Embryonic facial prominence (tissue), 1 donor: ENCODE results near the gene ZBED4.

ENCODE experiments used
- DNase-seq: peaks from one replicate; pipeline ENCODE4 v3.0.0-alpha.2; 2016; ENCODE audit errors: extremely low spot score

ZBED4 gene

DNA sequence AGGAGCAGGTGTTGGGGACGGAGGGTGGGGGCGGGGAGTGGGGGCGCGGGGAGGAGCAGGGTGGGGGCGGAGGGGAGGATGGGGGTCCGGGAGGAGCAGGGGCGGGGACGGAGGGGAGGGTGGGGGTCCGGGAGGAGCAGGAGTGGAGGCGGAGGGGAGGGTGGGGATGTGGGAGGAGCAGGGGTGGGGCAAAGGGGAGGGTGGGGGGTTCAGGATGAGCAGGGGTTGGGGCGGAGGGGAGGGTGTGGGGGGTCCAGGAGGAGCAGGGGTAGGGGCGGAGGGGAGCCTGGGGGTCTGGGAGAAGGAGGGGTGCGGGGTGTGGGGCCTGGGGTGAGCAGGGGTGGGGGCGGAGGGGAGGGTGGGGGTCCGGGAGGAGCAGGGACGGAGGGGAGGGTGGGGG, 81.9 kb downstream of the ZBED4 start:
- DNase-seq = no peak

DNA sequence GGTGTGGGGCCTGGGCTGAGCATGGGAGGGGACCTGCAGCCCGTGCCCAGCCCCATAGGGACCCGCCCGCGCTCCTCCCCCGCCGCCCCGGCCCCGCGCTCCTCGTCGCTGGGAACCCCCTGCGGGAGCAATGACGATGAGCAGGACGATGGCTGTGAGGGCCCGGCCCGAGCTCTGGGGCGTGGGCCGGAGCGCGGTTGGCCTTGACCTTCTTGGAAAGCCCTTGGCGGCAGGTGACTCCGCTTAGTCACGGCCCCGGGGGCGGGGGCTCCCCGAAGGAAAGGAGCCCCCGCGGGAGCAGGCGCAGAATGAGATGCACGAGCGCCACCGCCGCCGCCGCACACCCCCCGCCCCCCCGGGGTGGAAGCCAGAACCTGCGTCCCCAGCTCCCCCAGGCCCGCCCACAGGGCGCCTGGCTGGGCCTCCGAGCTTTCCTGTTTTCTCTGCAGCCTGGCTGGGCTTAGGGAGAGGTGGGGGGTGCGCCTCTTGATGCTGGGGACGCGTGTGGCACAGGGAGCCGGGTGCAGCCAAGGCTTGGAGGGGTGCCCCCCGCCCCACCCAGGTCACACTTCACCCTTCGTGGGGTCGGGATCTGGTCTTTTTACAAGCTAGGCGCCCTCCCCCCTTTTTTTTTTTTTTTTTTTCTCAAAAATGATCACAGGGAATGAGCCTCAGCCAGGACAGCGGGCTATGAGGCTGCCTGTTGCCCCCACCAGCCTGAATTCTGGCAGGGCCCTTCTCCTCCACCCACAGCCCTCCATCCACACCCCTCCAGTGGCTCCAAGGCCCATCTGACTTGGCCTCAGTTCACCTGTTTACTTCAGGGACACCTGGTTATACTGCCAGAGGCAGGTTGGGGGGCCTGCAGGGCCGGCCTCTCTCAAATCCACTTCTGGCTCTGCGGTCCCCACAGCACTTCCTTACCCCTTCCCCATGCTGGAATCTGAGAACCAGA, 82.7 kb downstream of the ZBED4 start:
- no peak for DNase-seq

DNA sequence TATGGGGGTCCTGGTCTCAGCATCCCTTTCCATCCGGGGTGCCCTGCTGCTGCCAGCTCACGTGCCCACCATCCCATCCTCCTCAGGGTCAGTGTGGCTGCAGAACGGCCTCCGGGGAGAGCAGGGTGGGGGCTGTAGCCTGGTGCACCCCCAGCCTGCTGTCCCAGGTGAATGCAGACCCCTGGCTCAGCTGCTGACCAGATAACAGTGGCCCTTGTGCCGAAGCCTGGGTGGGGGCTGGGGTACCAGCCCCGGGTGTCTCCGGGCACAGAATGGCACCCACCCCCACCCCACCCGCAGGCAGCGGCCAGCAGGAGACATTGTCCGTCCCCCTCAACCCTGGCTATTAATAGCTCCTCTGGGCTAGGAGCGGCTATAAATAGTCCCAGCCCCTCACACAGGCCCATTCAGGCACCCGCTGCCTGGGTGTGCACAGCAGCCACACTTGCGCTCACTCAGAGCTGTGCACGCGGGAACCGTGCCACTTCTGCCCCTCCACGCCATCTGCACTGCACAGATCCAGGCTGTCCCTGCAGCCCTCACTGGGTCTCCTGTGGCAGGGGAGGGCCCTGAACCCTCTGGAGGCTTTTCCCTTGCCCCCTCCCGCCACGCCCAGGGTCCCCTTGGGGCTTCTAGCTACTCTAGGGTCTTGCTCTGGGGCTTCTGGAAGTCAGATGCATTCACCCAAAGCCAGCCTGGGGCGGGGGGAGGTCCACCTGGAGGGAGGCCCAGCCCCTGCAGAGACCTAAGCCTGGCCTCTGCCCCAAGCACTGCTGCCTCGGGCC, 83.5 kb downstream of the ZBED4 start:
- no peak for DNase-seq

DNA sequence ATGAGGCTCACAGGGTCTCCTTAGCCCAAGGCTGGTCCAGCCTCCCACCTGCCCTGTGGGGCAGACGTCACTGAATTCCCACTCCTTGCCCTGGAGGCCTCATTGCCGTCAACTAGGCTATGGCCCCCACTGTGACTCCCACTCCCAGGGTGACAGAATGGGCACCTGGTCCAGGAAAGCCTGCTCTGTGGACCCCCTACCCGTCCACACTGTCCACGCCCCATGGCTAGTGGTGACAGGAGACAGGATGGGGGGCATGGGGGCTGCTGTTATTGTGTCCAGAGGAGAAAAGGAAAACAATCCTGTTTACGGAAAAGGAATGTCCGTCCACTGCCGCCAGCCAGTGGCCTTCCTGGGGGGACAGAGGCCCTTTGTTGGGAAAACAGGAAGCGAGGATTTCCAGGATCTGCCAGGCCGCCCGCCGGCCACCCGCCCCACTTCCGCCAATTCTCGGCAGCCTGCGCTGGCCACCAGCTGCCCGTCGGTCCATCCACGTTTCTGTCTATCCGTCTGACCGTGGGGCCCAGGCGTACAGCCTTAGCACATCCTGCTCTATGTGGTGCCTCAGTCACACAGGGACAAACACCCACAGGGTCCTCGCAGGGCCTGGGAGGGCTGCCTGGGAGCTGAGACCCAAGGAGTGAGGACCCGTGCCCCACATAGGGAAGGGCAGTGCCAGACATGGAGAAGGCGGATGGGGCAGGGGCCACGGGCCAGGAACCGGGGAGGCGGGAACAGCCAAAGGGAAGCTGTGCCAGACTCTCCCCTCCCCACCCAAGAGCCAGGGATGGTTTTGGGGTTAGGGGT, 84.3 kb downstream of the ZBED4 start:
- DNase-seq = no peak

DNA sequence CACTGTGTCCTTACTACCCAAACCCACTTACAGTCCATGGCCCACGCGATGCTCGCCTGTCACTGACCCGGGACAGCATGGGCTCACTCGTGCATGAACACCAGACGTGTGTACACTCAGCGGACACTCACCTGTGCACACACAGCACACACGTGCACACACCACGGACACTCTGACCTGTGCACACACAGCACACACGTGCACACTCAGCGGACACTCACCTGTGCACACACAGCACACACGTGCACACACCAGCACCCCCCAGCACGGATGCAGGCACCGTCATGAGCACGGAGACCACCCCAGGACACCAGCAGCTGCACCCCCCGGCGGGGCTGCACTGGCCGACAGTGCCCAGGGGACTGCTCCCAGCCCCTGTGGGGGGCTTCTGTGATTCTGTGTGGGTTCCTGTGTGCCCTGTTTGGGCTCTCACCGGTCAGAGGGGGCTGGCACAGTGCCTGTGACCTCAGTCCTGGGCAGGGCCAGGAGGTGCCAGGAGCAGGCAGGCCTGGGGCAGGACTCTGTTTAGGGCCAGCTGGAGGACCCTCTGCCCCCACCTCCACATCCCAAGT, 85.0 kb downstream of the ZBED4 start:
- no peak for DNase-seq
